Stimulated activated CD8-positive, alpha-beta memory T cell treated with anti-CD3 and anti-CD28 coated beads, Interleukin-7, amount 100 ng/mL, for 48 hours (primary cell): ENCODE measurements around the gene AMFR.

Experiments
- DNase-seq, 2 donors: peaks; one replicate each; pipeline ENCODE4 v3.0.0-alpha.2; 2020; ENCODE audit warnings: low read depth in 1 of 2; ENCODE audit errors: extremely low read depth in 1 of 2

The AMFR gene

GRCh38 chr16:56336071-56336688, 89.2 kb downstream of the AMFR start:
- DNase-seq = no peak

GRCh38 chr16:56334761-56335160, 90.6 kb downstream of the AMFR start:
- DNase-seq = no peak

- DNase-seq = no peak
These were observed 92.8 kb downstream of the AMFR start for GRCh38 chr16:56332464-56333079.

DNA sequence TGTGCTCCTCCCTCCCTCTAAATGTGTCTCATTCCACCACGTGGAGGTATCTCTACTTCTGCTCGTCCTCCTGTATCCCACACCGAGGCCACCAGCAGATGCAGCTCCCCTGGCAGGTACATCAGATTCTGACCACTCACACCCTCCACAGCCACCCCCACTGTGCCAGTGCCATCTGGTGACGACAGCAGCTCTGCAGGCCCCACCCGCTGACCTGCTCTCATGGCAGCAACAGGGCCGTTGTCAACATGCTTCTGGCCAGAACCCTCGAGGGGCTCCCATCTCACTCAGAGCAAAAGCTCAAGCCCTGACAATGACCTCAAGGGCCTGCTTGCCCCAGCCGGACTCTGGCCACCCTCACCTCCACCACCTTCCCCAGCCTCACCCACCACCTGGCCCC, 93.4 kb downstream of the AMFR start:
- DNase-seq = no peak

GRCh38 chr16:56331399-56331798, 93.9 kb downstream of the AMFR start:
- DNase-seq = no peak

DNA sequence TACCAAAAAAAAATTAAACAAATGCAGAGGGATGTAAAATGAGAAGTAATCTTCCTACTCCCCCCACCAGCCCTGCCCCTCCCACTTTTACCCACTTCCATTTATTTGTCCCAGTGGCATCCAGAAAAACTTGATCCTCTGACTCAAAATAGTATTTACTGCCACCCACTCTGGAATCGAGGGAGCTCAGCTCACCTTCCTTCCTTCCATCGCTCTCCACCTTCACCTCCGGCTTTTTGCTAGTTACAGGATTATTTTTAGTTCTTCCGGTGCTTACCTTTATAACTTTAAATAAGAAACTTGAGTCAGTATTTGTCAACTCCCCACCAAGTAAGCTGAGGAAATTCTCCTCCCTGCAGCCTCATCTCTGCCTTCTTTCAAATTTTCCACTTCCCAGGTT, 94.9 kb downstream of the AMFR start:
- no peak for DNase-seq

DNA sequence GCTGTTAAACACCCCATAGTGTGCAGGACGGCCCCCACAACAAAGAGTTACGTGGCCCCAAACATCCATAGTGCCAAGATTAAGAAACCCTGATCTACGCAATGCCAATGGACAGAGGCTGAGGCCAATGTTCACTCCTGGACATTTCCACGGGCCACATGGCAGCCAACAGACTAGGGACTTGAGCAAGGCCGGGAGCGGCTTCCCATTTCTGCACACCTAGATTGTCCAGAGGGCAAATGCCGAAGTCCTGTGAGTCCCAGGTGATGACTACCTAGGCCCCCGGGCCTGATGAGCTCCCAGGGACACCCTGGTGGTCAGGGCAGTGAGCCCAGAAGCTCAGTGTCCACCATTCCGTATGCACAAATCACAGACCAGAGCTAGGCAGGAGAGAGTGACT, 95.5 kb downstream of the AMFR start:
- DNase-seq = no peak

DNA sequence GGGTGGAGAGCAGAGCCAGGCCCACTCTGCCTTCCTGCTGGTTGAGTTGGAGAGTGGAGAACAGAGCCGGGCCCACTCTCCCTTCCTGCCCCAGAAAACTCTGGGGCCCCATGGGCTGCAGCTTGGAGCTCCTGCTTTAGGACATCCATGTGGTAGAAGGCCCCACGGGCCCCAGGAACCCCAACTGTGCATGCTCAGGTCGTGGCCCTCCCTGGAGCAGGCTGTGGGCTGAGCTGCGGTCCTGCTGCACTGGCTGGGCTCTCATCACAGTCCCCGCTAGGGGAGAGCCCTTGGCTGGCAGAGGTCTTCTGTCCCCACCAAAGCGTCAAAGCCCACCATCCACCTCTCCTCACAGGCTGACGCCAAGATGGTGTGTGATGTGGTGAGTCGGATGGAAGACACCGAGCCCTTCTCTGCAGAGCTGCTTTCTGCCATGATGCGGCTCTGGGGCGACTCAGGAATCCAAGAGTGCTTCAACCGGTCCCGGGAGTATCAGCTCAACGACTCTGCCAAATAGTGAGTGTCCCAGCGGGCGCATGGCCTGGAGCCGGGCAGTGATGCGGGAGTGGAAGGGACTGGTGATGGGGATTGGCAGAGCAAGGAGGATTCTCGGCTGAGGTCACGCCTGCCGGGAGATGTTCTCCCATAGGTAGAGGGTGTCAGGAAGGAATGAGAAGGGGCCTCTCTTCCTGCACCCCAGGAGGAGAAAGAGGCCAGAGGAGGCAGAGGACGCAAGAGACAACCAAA, 96.9 kb downstream of the AMFR start:
- no peak for DNase-seq

DNA sequence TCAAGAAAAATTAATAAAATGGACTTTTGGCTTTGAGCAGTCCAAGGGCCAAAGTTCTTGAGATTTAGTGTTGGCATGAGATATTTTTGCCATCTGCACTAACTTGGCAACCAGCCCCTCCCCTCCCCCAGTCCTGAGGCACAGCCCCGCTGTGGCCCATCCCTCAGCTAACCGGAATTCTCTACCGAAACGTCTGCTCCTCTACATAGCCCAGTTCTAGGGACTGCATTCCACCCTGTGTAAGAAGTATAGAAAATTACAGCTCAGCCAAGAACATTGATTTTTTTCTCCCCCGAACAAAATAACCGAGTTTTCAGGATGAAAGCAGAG, 97.5 kb downstream of the AMFR start:
- no peak for DNase-seq

- no peak for DNase-seq
These were observed 98.0 kb downstream of the AMFR start for GRCh38 chr16:56327071-56327928.

DNA sequence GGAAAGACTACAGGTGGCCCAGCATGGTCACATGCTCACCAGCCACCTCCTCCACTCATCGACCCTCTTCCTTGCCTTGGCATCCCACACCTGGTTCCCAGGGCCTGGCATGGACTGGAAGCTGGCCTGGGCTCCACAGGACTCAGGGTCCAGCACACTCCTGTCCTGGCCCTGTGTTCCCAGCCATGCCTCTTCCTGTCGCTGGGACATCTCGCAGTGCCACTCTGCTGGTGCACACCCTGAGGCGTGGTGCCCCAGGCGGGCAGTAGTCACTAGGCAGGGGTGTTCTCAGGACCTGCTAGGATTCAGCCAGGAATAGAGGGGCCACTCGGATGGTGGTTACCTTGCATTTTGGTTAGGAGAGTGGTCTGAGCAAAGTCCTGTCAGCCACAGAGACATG, 99.4 kb downstream of the AMFR start:
- DNase-seq = no peak

- DNase-seq = no peak
These were observed 100.9 kb downstream of the AMFR start for GRCh38 chr16:56324406-56324805.

GRCh38 chr16:56321571-56321970, 103.8 kb downstream of the AMFR start:
- DNase-seq = no peak

- DNase-seq = no peak
These were observed 104.4 kb downstream of the AMFR start for GRCh38 chr16:56320811-56321558.

DNA sequence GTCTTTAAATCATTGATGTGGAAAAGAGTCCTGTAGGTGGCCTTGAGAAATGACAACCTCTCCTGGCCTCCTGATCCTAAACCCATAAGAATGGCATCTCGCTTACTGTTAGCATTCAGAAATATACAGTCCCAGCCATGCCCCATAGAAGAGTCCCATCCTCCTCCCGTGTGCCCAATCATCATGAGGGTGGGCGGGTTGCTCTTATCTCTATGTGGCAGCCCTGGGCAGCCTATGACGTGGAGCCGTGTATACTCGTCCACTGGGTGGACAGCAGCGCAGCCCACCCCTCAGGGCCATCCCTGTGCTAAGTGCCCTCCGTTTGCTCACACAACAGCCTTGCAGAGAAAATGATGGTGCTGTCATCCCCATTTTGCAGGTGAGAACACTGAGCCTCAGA, 105.3 kb downstream of the AMFR start:
- DNase-seq = no peak

- DNase-seq = no peak
These were observed 106.0 kb downstream of the AMFR start for GRCh38 chr16:56319376-56319775.

DNA sequence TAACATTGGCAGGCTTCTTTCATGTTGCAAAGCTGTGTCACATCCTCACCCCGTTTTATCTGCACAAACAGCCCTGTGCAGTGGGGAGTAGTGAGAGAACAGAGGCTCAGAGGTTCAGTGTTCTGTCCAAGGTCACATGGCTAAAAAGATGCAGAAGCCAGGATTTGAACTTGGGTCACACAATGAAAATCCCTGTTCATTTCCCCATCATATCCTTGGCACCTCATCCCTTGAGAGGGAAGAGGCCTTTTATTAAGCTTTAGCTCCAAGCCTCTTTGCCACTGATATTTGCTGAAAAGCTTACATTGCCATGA, 106.6 kb downstream of the AMFR start:
- no peak for DNase-seq

DNA sequence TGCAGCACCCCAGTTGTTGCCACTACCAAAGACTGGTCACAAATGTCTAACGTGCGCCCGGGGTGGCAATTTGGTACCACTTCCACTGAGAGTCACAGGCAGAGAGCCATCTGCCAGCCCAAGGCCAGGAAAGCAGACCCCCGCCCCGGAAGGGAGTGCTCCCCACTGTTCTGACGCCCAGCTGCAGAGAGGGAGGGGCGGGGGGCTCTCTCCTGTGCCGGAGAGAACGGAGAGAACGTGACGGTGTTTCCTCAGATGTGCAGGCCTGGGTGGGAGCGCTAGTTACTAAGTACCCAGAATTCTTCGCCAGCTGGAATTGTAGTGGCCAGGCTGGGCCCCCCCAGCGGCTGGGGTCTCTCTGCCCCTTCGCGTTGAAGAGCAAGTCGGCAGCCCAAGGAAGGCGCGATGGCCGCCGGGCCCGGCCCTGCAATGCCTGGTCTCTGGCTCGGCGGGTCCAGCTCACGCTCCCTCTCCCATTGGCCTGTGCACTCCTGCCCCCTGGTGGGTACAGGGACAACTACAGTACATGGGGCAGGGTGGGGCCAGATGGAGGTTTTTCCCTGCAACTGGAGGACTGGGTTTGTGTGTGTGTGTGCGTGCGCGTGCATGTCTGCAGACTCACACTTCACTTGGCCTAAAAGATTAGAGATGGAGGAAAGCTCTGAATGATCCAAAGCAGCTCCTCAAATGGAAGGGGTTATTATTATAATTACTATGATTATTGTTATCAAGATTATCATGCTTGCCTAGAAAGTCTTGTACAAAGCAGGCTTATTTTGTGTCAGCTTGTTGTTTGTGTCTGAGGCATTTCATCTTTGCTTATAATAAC, 107.1 kb downstream of the AMFR start:
- peak; percentile 46 to 56 for DNase-seq

GRCh38 chr16:56316545-56316944, 108.8 kb downstream of the AMFR start:
- DNase-seq = no peak

DNA sequence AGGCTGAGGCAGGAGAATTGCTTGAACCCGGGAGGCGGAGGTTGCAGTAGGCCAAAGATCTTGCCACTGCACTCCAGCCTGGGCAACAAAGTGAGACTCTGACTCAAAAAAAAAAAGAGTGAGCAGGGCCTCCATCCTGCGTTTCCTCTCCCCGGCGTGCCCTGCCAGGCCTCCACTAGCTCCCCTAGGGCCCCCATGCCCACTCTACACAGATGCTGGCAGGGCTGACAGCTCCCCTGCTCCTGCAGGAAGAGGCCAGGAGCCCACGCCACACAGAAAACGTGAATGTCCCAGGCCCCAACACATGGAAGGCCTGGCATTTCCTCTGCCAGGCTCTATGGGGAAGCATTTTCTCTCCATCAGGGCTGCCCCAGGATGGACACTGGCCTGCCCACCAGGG, 109.4 kb downstream of the AMFR start:
- DNase-seq = no peak
